MM.1S (cell line): ENCODE measurements around the gene ANKRD34B.

ENCODE experiments used
- EZH2 ChIP-seq: fragments of 300-600 bp; sonication (generic); optimal IDR thresholded peaks from 2 replicates; pipeline ENCODE3; 2017; ENCODE audit warnings: low read depth, mild to moderate bottlenecking, antibody characterized with exemption, low read length, mixed read lengths
- TF ChIP-seq, protein P1 (sequence below): fragments of 300-600 bp; sonication (generic); IDR thresholded peaks from 2 replicates; pipeline ENCODE4 v1.5.1; 2016; ENCODE audit warnings: antibody characterized with exemption, low read length, mixed read lengths

DNA sequence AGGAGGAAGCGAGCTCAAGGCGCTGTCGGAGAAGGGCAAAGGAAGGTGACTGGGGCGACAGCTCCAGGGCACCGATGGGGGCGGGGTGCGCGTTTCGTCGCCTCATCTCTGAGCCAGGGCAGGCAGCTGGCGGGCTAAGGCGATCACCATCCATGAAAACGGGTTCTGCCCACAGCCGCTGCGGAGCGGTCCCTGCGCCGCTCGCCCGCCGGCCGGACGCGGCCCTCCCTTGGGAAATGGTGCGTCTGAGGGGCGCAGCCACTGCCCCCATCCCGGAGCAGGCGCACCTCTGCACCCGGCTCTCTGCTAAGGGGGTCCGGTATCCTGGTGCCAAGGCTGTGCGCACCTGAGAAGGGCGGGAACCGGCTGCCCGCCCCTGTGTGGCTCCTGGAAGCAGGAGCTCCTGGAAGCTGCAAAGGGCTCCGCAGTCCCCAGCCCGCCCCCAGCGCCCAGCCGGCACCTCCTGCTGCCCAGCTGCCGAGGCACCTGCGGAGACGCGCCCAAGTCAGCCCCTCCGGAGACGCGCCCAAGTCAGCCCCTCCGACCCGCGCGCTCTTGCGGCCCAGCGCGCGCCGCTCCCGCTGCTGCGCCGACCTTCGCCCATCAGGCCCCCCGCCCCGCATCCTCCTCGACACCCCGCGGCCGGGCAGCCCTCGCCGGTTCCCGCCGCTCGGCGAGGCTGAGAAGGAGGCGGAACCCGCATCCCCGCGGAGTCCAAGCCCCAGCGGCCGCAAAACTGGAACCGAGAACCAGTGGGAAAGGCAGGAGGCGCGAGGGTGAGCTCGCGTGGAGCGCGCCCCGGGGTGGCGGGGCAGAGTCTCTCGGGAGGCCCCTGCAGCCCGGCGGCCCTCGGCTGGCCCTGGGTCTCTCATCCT is 757 bp downstream of the ANKRD34B start:
- TF ChIP-seq, protein P1, sequence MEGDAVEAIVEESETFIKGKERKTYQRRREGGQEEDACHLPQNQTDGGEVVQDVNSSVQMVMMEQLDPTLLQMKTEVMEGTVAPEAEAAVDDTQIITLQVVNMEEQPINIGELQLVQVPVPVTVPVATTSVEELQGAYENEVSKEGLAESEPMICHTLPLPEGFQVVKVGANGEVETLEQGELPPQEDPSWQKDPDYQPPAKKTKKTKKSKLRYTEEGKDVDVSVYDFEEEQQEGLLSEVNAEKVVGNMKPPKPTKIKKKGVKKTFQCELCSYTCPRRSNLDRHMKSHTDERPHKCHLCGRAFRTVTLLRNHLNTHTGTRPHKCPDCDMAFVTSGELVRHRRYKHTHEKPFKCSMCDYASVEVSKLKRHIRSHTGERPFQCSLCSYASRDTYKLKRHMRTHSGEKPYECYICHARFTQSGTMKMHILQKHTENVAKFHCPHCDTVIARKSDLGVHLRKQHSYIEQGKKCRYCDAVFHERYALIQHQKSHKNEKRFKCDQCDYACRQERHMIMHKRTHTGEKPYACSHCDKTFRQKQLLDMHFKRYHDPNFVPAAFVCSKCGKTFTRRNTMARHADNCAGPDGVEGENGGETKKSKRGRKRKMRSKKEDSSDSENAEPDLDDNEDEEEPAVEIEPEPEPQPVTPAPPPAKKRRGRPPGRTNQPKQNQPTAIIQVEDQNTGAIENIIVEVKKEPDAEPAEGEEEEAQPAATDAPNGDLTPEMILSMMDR: no peak
- TF ChIP-seq EZH2: no peak
